Measurements from ENCODE around the gene LRRC4.
A peak's percentile ranks its signal among the peaks of the same experiment; 100 is the strongest.

The LRRC4 gene

GRCh38 chr7:128045766-128046165 lies 14.5 kb upstream of the LRRC4 start (continued):
- TF ChIP-seq ZNF580 (tag by site-specific recombination; IDR thresholded peaks at IDR 0.05): no peak
- TF ChIP-seq KLF17 (tag by site-specific recombination; IDR thresholded peaks at IDR 0.05): no peak
- TF ChIP-seq GLI4 (tag by site-specific recombination; IDR thresholded peaks at IDR 0.05): no peak
- TF ChIP-seq PBX3 (CRISPR knock-in tag; IDR thresholded peaks at IDR 0.05): no peak

- ChIA-PET CTCF (interaction anchor here (1.1 to 1.8 kb wide), 2 partner anchors 13 to 164 kb away, joined by 3 to 4 read pairs; no protein-coding TSS in a partner anchor), POLR2A (no interaction called here)
- Histone ChIP-seq H3K27ac (ENCODE audit: extremely low read depth, low read depth, low read length) (no peak overlapping the region), H3K4me1 (ENCODE audit: control insufficient read depth, insufficient read depth, low read length) (no peaks in the 10 kb centered on the region), H3K36me3 (ENCODE audit: control insufficient read depth in 2 of 2, insufficient read depth in 1 of 2, low read length in 2 of 2) (no peaks in the 10 kb centered on the region), H3K4me3 (ENCODE audit: low read depth, low read length) (no peak overlapping the region), H3K9me3 (ENCODE audit: control insufficient read depth, insufficient read depth, low read depth, low read length) (no peaks in the 10 kb centered on the region)
- TF ChIP-seq ZNF16 (tag by site-specific recombination; IDR thresholded peaks at IDR 0.05; ENCODE audit: low read depth) (no peak), ZBTB7A (tag by site-specific recombination; IDR thresholded peaks at IDR 0.05; ENCODE audit: low read depth) (no peak), CTCF (tag by site-specific recombination; IDR thresholded peaks at IDR 0.05) (0 out of 2 replicates have a peak, but pooled peaks have one; percentile 15)
Observed at GRCh38 chr7:128045158-128045557, 13.9 kb upstream of the LRRC4 start.

GRCh38 chr7:128044064-128044463 lies 12.8 kb upstream of the LRRC4 start:
- H3K36me3 ChIP-seq (ENCODE audit: control insufficient read depth in 2 of 2, insufficient read depth in 1 of 2, low read length in 2 of 2): no peaks in the 10 kb centered on the region
- H3K27ac ChIP-seq (ENCODE audit: extremely low read depth, low read depth, low read length): no peak overlapping the region
- TF ChIP-seq ZNF146 (tag by site-specific recombination; IDR thresholded peaks at IDR 0.05): no peak
- TF ChIP-seq KLF17 (tag by site-specific recombination; IDR thresholded peaks at IDR 0.05): no peak
- TF ChIP-seq ZNF621 (tag by site-specific recombination; IDR thresholded peaks at IDR 0.05): no peak
- no peak for TF ChIP-seq ZNF747 (tag by site-specific recombination; IDR thresholded peaks at IDR 0.05)
- TF ChIP-seq ZNF394 (tag by site-specific recombination; IDR thresholded peaks at IDR 0.05; ENCODE audit: borderline replicate concordance): no peak
- no peak for TF ChIP-seq ZNF792 (tag by site-specific recombination; IDR thresholded peaks at IDR 0.05)
- no peak for TF ChIP-seq WT1 (tag by site-specific recombination; IDR thresholded peaks at IDR 0.05)
- no peak for TF ChIP-seq ZNF629 (tag by site-specific recombination; IDR thresholded peaks at IDR 0.05)
- no peak for TF ChIP-seq ZNF510 (tag by site-specific recombination; IDR thresholded peaks at IDR 0.05; ENCODE audit: insufficient replicate concordance)
- TF ChIP-seq YY1 (tag by site-specific recombination; IDR thresholded peaks at IDR 0.05): no peak
- no peak for TF ChIP-seq MYNN (tag by site-specific recombination; IDR thresholded peaks at IDR 0.05; ENCODE audit: borderline replicate concordance)
- TF ChIP-seq ZNF610 (tag by site-specific recombination; IDR thresholded peaks at IDR 0.05; ENCODE audit: borderline replicate concordance): no peak
- TF ChIP-seq SCRT1 (tag by site-specific recombination; IDR thresholded peaks at IDR 0.05; ENCODE audit: borderline replicate concordance): no peak
- TF ChIP-seq KLF7 (tag by site-specific recombination; IDR thresholded peaks at IDR 0.05; ENCODE audit: borderline replicate concordance): no peak
- ChIA-PET CTCF (interaction anchor here (0.6 kb wide), 1 partner anchor 11 kb away, joined by 3 read pairs; no protein-coding TSS in a partner anchor), POLR2A (no interaction called here)
- no peaks in the 10 kb centered on the region for H3K9me3 ChIP-seq (ENCODE audit: control insufficient read depth, insufficient read depth, low read depth, low read length)
- H3K4me3 ChIP-seq (ENCODE audit: low read depth, low read length): no peak overlapping the region
- peaks cover 4% of the 10 kb centered on the region for H3K4me1 ChIP-seq (ENCODE audit: control insufficient read depth, insufficient read depth, low read length)

Measured in HEK293 (cell line).